Naive thymus-derived CD4-positive, alpha-beta T cell (primary cell): ENCODE data around the gene PITX3. TPM values are rescaled to one million over a fixed set of nuclear protein-coding genes. Genes with fewer than 3 reads are reported as not detected.
"Not testable (repeated sequence)": the region's sequence is repeated elsewhere in the genome, so short reads cannot be mapped to it uniquely, and the experiment has no call there.

Experiments
- ATAC-seq: fragments of 150-1000 bp; cut with Tn5 transposase; 2 replicates; pipeline ENCODE4 v1.10.0; 2021; ENCODE audit warnings: mild to moderate bottlenecking, moderate library complexity
- CTCF ChIA-PET: fragments of 350-600 bp; sonication (Branson Sonifier 250); formaldehyde crosslinking; loops from one replicate; lab custom pipeline; 2021; ENCODE audit warnings: antibody characterized with exemption; lab: Charles Lee
- POLR2A ChIA-PET: fragments of 350-600 bp; sonication (Branson Sonifier 250); formaldehyde crosslinking; loops from one replicate; lab custom pipeline; 2021; ENCODE audit warnings: antibody characterized with exemption, inconsistent platforms; lab: Charles Lee
- DNase-seq, 9 donors: peaks; one replicate each; pipeline versions ENCODE4 v3.0.0 to v3.0.0-alpha.2; 2020 to 2022; ENCODE audit warnings: mixed read lengths in 1 of 9
- H3K27ac ChIP-seq: one replicate; pipeline ENCODE4 v1.7.0; 2013; ENCODE audit warnings: mild to moderate bottlenecking, low read depth, low read length, moderate library complexity
- H3K27me3 ChIP-seq, 2 donors: one replicate each; pipeline ENCODE4 v1.7.0; 2013; ENCODE audit warnings: low read length in 2 of 2, mild to moderate bottlenecking in 2 of 2, moderate library complexity in 2 of 2; ENCODE audit not compliant: control insufficient read depth in 2 of 2, insufficient read depth in 2 of 2
- H3K36me3 ChIP-seq, 3 experiments: 1 replicate in 2 of 3; 2 replicates in 1 of 3; pipeline ENCODE4 v1.7.0; 2013; ENCODE audit warnings: low read length in 3 of 3, mild to moderate bottlenecking in 3 of 3, moderate library complexity in 1 of 3; ENCODE audit not compliant: insufficient read depth in 3 of 3, control insufficient read depth in 2 of 3
- H3K4me1 ChIP-seq, 2 donors: one replicate each; pipeline ENCODE4 v1.7.0; 2013; ENCODE audit warnings: low read length in 2 of 2, mild to moderate bottlenecking in 2 of 2, moderate library complexity in 1 of 2; ENCODE audit not compliant: control insufficient read depth in 2 of 2, insufficient read depth in 2 of 2
- H3K4me3 ChIP-seq: 2 replicates; pipeline ENCODE4 v1.7.0; 2013; ENCODE audit warnings: mild to moderate bottlenecking, low read length
- H3K9me3 ChIP-seq, 3 experiments: 1 replicate in 2 of 3; 2 replicates in 1 of 3; pipeline ENCODE4 v1.7.0; 2013; ENCODE audit warnings: low read length in 3 of 3; ENCODE audit not compliant: control insufficient read depth in 2 of 3
- H3K27ac Mint-ChIP-seq, 9 donors: one replicate each; pipeline ENCODE4 v1.8.0; 2020 to 2022; ENCODE audit warnings: mixed read lengths in 9 of 9, mild to moderate bottlenecking in 8 of 9, moderate library complexity in 5 of 9, inconsistent platforms in 2 of 9
- H3K27me3 Mint-ChIP-seq, 5 donors: one replicate each; pipeline ENCODE4 v1.8.0; 2021 to 2022; ENCODE audit warnings: mixed read lengths in 5 of 5, mild to moderate bottlenecking in 1 of 5
- H3K36me3 Mint-ChIP-seq, 5 donors: one replicate each; pipeline ENCODE4 v1.8.0; 2020 to 2022; ENCODE audit warnings: mixed read lengths in 5 of 5, mild to moderate bottlenecking in 3 of 5, inconsistent platforms in 1 of 5
- H3K4me1 Mint-ChIP-seq, 7 donors: one replicate each; pipeline ENCODE4 v1.8.0; 2020 to 2022; ENCODE audit warnings: mixed read lengths in 7 of 7, mild to moderate bottlenecking in 3 of 7, inconsistent platforms in 1 of 7
- H3K4me3 Mint-ChIP-seq, 10 donors: one replicate each; pipeline ENCODE4 v1.8.0; 2020 to 2022; ENCODE audit warnings: mild to moderate bottlenecking in 10 of 10, mixed read lengths in 10 of 10, moderate library complexity in 6 of 10, inconsistent platforms in 2 of 10
- H3K9me3 Mint-ChIP-seq, 11 donors: one replicate each; pipeline ENCODE4 v1.8.0; 2020 to 2022; ENCODE audit warnings: mixed read lengths in 11 of 11, mild to moderate bottlenecking in 4 of 11, inconsistent platforms in 1 of 11, moderate library complexity in 1 of 11
- intact Hi-C, 2 donors: fragments of 100-400 bp; cut with micrococcal nuclease; formaldehyde crosslinking; loops; one replicate each; pipeline ENCODE4 v1.15.1; 2023
- polyA plus RNA-seq, 2 donors: library from polyadenylated mRNA; unstranded; fragments of 300-500 nt; fragmentation: Illumina TruSeq; gene quantifications; one replicate each; pipeline ENCODE4 v1.2.3, GENCODE V29; 2021
- total RNA-seq, 6 experiments: library from RNA in 5 of 6; stranded (reverse) in 5 of 6; gene quantifications; 1 replicate in 5 of 6; 2 replicates in 1 of 6; pipeline ENCODE4 v1.2.3 and lab custom pipeline; 2021 to 2026

Gene PITX3
- total and polyA plus RNA-seq, 7 experiments from 2014 or later = not detected

DNA sequence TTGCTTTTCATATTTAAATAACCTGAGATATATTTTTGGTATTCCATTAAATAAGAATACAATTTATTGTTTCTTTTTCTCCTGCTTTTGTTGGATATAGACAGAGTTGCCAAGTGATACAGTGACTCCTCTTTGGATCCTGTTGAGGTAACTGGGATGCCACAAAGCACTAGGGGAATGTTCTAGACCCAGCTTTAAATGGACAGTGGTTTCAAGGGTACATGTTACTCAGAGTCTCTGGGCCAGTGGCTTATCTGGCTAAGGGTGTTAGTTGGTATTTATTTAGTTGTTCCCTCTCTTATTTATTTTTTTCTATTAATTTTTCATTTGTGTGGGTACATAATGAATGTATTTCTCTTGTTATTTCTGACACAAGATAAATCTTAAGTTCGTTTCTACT is 13.1 kb upstream of the PITX3 start:
- ChIA-PET POLR2A (interaction anchor here (1.2 kb wide), 1 partner anchor 9 kb away, joined by 4 read pairs; the partner anchor contains the start of gene GBF1), CTCF (interaction anchor here (1.5 kb wide), 1 partner anchor 97 kb away, joined by 5 read pairs; no protein-coding TSS in a partner anchor)
- Mint-ChIP-seq H3K27ac (no peak overlapping the region), H3K4me1 (peaks cover 3 to 46% (median 27%) of the 10 kb centered on the region in 7 donors), H3K4me3 (no peak overlapping the region), H3K9me3 (no peaks in the 10 kb centered on the region), H3K27me3 (no peaks in the 10 kb centered on the region), H3K36me3 (peaks cover 2 to 25% (median 14%) of the 10 kb centered on the region in 5 donors)
- ATAC-seq = no peak
- Histone ChIP-seq H3K4me3 (no peak overlapping the region), H3K27ac (no peak overlapping the region), H3K36me3 (peaks cover 0 to 6% (median under 1%) of the 10 kb centered on the region in 3 experiments), H3K4me1 (no peaks in the 10 kb centered on the region), H3K9me3 (no peaks in the 10 kb centered on the region), H3K27me3 (no peaks in the 10 kb centered on the region)
- intact Hi-C loops = no loop called here
- no peak for DNase-seq

DNA sequence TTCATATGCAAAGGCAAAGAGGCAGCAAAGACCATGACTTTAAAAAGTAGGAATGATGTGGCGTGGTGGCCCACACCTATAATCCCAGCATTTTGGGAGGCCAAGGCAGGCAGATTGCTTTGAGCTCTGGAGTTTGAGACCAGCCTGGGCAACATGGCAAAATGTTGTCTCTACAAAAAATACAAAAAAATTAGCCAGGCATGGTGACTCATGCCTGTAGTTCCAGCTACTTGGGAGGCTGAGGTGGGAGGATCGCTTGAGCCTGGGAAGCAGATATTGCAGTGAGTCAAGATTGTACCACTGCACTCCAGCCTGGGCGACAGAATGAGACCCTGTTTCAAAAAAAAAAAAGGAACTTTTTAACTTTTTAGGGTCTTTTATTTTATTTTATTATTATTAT is 11.2 kb upstream of the PITX3 start:
- peaks cover 10 to 61% (median 42%) of the 10 kb centered on the region in 7 donors for H3K4me1 Mint-ChIP-seq
- H3K4me3 ChIP-seq, H3K27ac Mint-ChIP-seq, H3K9me3 Mint-ChIP-seq, H3K27ac ChIP-seq, DNase-seq, H3K36me3 ChIP-seq, H3K27me3 Mint-ChIP-seq, ATAC-seq, H3K4me1 ChIP-seq, H3K9me3 ChIP-seq, intact Hi-C loops, CTCF ChIA-PET, H3K4me3 Mint-ChIP-seq, H3K27me3 ChIP-seq: not testable (repeated sequence)
- H3K36me3 Mint-ChIP-seq = peaks cover 4 to 25% (median 13%) of the 10 kb centered on the region in 5 donors
- POLR2A ChIA-PET = interaction anchor here (0.6 kb wide), 1 partner anchor 122 kb away, joined by 3 read pairs; no protein-coding TSS in a partner anchor

DNA sequence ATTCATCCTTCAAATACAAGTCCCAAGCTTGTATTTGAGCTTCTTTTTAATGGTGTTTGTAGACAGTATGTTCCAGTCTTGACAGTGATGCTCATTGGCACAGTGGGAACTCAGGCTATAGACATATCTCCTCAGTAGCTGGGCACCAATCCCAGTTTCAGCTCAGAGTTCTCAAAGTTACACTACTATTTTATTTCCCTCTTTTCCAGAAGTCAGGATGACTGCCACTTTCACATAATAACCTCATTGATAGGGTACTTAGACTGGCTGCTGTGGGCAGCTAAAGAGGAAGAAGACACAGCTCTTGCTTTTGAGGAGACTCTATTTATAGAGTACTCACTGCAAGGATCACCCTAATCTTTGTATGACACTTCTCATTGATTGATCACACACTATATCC is 6.4 kb upstream of the PITX3 start:
- Histone ChIP-seq H3K9me3 (no peaks in the 10 kb centered on the region), H3K4me1 (peaks cover 12 to 19% of the 10 kb centered on the region in 2 donors), H3K27ac (no peak overlapping the region), H3K27me3 (no peaks in the 10 kb centered on the region), H3K4me3 (no peak overlapping the region), H3K36me3 (peaks cover 0 to 5% (median 0%) of the 10 kb centered on the region in 3 experiments)
- DNase-seq = no peak
- Mint-ChIP-seq H3K27me3 (peaks cover 0 to 10% (median 6%) of the 10 kb centered on the region in 5 donors), H3K4me1 (peaks cover 30 to 68% (median 53%) of the 10 kb centered on the region in 7 donors), H3K36me3 (peaks cover 5 to 11% (median 9%) of the 10 kb centered on the region in 5 donors), H3K27ac (peak overlapping the region in 1 of 9 donors; percentile 39), H3K9me3 (peaks cover 0 to 1% (median 0%) of the 10 kb centered on the region in 11 donors), H3K4me3 (peak overlapping the region; percentile 19 to 100 (median 96))
- ATAC-seq = no peak
- intact Hi-C loops = loop anchor here in 1 of 2 donors (5.0 to 10.0 kb wide), 3 partner anchors 105 to 555 kb away; partner anchors contain the start of gene TRIM8
- ChIA-PET CTCF (interaction anchor here (0.6 to 1.4 kb wide), 4 partner anchors 16 to 218 kb away, joined by 3 to 7 read pairs (median 4); no protein-coding TSS in a partner anchor), POLR2A (interaction anchor here (0.6 kb wide), 2 partner anchors 27 to 95 kb away, joined by 3 read pairs; partner anchors contain the start of gene NOLC1)

DNA sequence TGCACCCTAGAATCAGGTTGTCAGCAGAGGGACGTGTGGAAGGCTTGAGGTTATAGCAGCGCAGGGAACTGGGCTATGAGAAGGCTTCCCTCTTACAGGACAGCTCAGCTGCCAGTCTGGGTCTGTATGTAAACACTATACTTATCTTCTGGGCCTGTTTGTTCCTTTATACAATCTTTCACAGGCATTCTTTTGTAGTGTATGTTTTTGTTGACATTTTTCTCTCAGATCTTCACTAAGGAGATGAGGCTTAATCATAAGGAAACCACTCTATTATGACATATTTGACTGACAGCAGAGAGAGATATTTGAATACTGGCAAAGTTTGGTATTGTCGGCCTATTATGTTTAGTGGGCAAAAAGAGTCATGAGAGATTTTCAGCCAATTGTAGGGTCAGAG is 4.9 kb upstream of the PITX3 start:
- Histone ChIP-seq H3K27me3 (peaks cover 0 to 7% of the 10 kb centered on the region in 2 donors), H3K36me3 (peaks cover 0 to 5% (median 0%) of the 10 kb centered on the region in 3 experiments), H3K27ac (peak overlapping the region; percentile 90), H3K9me3 (no peaks in the 10 kb centered on the region), H3K4me1 (peaks cover 13 to 30% of the 10 kb centered on the region in 2 donors), H3K4me3 (peak overlapping the region; percentile 84)
- Mint-ChIP-seq H3K4me3 (peak overlapping the region; percentile 83 to 100 (median 97)), H3K27ac (peak overlapping the region in 8 of 9 donors; percentile 13 to 98 (median 85)), H3K9me3 (peaks cover 0 to 2% (median 0%) of the 10 kb centered on the region in 11 donors), H3K27me3 (peaks cover 7 to 20% (median 18%) of the 10 kb centered on the region in 5 donors), H3K4me1 (peaks cover 38 to 70% (median 58%) of the 10 kb centered on the region in 7 donors), H3K36me3 (peaks cover 5 to 11% (median 9%) of the 10 kb centered on the region in 5 donors)
- POLR2A ChIA-PET = interaction anchor here (2.0 kb wide), 1 partner anchor 8 kb away, joined by 4 read pairs; no protein-coding TSS in a partner anchor
- intact Hi-C loops = loop anchor here in 1 of 2 donors (5.0 to 10.0 kb wide), 3 partner anchors 106 to 554 kb away; partner anchors contain the start of gene TRIM8
- ATAC-seq = no peak
- DNase-seq = no peak
- CTCF ChIA-PET = interaction anchor here (2.9 kb wide), 1 partner anchor 16 kb away, joined by 10 read pairs; no protein-coding TSS in a partner anchor

DNA sequence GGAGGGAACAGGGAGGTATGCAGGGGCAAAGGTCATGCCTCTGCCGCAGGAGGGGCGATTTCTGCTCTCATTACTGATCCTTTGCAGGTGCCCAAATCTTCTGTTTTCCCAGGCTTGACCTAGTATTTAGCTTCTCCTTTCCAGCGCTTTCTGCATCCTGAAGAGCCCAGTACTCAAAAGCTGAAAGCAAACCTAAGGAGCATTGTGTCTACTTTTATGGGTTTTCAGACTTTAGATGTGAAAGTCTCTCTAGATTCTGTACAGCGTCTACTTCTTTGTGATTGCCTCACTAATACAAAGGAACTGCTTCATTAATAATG is 4.6 kb upstream of the PITX3 start:
- Histone ChIP-seq H3K27me3 (peaks cover 0 to 11% of the 10 kb centered on the region in 2 donors), H3K27ac (peak overlapping the region; percentile 90), H3K4me3 (peak overlapping the region; percentile 84), H3K4me1 (peaks cover 17 to 34% of the 10 kb centered on the region in 2 donors), H3K9me3 (no peaks in the 10 kb centered on the region), H3K36me3 (peaks cover 0 to 5% (median 0%) of the 10 kb centered on the region in 3 experiments)
- Mint-ChIP-seq H3K27me3 (peaks cover 9 to 21% (median 20%) of the 10 kb centered on the region in 5 donors), H3K27ac (peak overlapping the region; percentile 65 to 98 (median 95)), H3K9me3 (peaks cover 0 to 2% (median 0%) of the 10 kb centered on the region in 11 donors), H3K4me1 (peaks cover 41 to 69% (median 55%) of the 10 kb centered on the region in 7 donors), H3K4me3 (peak overlapping the region; percentile 83 to 100 (median 97)), H3K36me3 (peaks cover 5 to 11% (median 9%) of the 10 kb centered on the region in 5 donors)
- no peak for DNase-seq
- ChIA-PET CTCF (interaction anchor here (0.6 to 2.9 kb wide), 2 partner anchors 16 to 104 kb away, joined by 3 to 10 read pairs; no protein-coding TSS in a partner anchor), POLR2A (interaction anchor here (1.0 to 2.4 kb wide), 4 partner anchors 8 to 398 kb away, joined by 3 to 9 read pairs (median 4); partner anchors contain the start of genes FBXL15 and TRIM8)
- ATAC-seq = no peak
- intact Hi-C loops = loop anchor here (1.0 to 10.0 kb wide), 17 partner anchors 15 to 608 kb away; partner anchors contain the start of genes ACTR1A (in 2 of the 2), NOLC1 (in 2 of the 2), WBP1L (in 2 of the 2) and ARMH3 (in 1 of the 2)
